NCI-H526 treated with DMSO at 0.1 percent for 48 hours (cell line): ENCODE measurements around the gene SECTM1.

Source experiments
- DNase-seq: peaks from one replicate; lab custom pipeline; 2025; lab: John Stamatoyannopoulos, UW

Gene SECTM1

GRCh38 chr17:82298538-82299421 is 34.8 kb downstream of the SECTM1 start:
- DNase-seq: no peak

GRCh38 chr17:82297714-82298537 is 35.6 kb downstream of the SECTM1 start:
- no peak for DNase-seq

GRCh38 chr17:82297280-82297713 is 36.3 kb downstream of the SECTM1 start:
- no peak for DNase-seq

GRCh38 chr17:82296511-82297279 is 36.9 kb downstream of the SECTM1 start:
- no peak for DNase-seq

GRCh38 chr17:82295472-82295814 is 38.1 kb downstream of the SECTM1 start:
- DNase-seq: no peak

GRCh38 chr17:82294064-82294773 is 39.3 kb downstream of the SECTM1 start:
- DNase-seq: no peak

GRCh38 chr17:82292251-82293154 is 41.1 kb downstream of the SECTM1 start:
- peak; percentile 98 for DNase-seq

- DNase-seq: no peak
These were observed 41.9 kb downstream of the SECTM1 start for GRCh38 chr17:82291582-82292250.

- DNase-seq: no peak
These were observed 45.4 kb downstream of the SECTM1 start for GRCh38 chr17:82287868-82288801.

GRCh38 chr17:82287013-82287867 is 46.3 kb downstream of the SECTM1 start:
- no peak for DNase-seq

GRCh38 chr17:82285141-82285540 is 48.4 kb downstream of the SECTM1 start:
- no peak for DNase-seq

- no peak for DNase-seq
These were observed 50.3 kb downstream of the SECTM1 start for GRCh38 chr17:82283208-82283749.

GRCh38 chr17:82282239-82283207 is 51.0 kb downstream of the SECTM1 start:
- DNase-seq: no peak

GRCh38 chr17:82281502-82282238 is 51.9 kb downstream of the SECTM1 start:
- DNase-seq: no peak

- no peak for DNase-seq
These were observed 52.5 kb downstream of the SECTM1 start for GRCh38 chr17:82281076-82281475.

GRCh38 chr17:82280537-82280936 is 53.0 kb downstream of the SECTM1 start:
- no peak for DNase-seq
